K562 (cell line): Measurements from ENCODE around the gene CDH1. TPM values are rescaled to one million over a fixed set of nuclear protein-coding genes. Genes with fewer than 3 reads are reported as not detected.

Source experiments
- ATAC-seq: fragments of 200-7000 bp; cut with Tn5 transposase; 3 replicates; pipeline ENCODE4 v1.9.1; 2020; ENCODE audit warnings: moderate library complexity
- BruUV-seq: library from RNA; stranded (reverse); fragments of 400-500 nt; replicated peaks from 2 replicates; lab custom pipeline; 2021; lab: Mats Ljungman, UMichigan
- CTCF ChIA-PET: fragments of 300-600 bp; formaldehyde crosslinking; extraction: SDS; loops from one replicate; lab custom pipeline; 2021; ENCODE audit warnings: low intra/inter-chr PET ratio; lab: Yijun Ruan, JAX
- POLR2A ChIA-PET: fragments of 300-600, 350-650 bp; sonication (Branson Sonifier 250); formaldehyde crosslinking; extraction: SDS; loops from one replicate; lab custom pipeline; 2021; ENCODE audit warnings: antibody characterized with exemption, inconsistent platforms; lab: Yijun Ruan, JAX
- DNase-seq, 4 experiments: peaks; one replicate each; pipeline versions ENCODE4 v3.0.0 to v3.0.0-alpha.2; 2011 to 2018; ENCODE audit warnings: low spot score in 3 of 4, mixed read lengths in 3 of 4; ENCODE audit errors: extremely low read depth in 1 of 4
- FAIRE-seq: peaks from 2 replicates; lab custom pipeline; 2011; peaks lifted over from hg19 to GRCh38; lab: Jason Lieb, UNC
- H2AFZ ChIP-seq: 2 replicates; pipeline ENCODE4 v1.6.0; 2011; ENCODE audit warnings: low read depth, low read length, control low read depth, inconsistent platforms
- H3K27ac ChIP-seq: fragments of 200-600 bp; 3 replicates; pipeline ENCODE4 v1.8.0; 2011; ENCODE audit warnings: low read depth, mild to moderate bottlenecking, control low read depth, inconsistent platforms, low read length, moderate library complexity, mixed read lengths; ENCODE audit errors: extremely low read depth
- H3K27me3 ChIP-seq, 2 experiments: fragments of 300-600 bp in 1 of 2; 2 replicates in 1 of 2; 3 replicates in 1 of 2; pipeline versions ENCODE4 v1.6.0 to v1.8.0; 2011; ENCODE audit warnings: inconsistent platforms in 2 of 2, low read length in 2 of 2, mild to moderate bottlenecking in 1 of 2, mixed read lengths in 1 of 2, moderate library complexity in 1 of 2; ENCODE audit not compliant: control insufficient read depth in 2 of 2, insufficient read depth in 2 of 2
- H3K36me3 ChIP-seq: fragments of 300-600 bp; 3 replicates; pipeline ENCODE4 v1.8.0; 2011; ENCODE audit warnings: mild to moderate bottlenecking, low read length, inconsistent platforms; ENCODE audit not compliant: control insufficient read depth, insufficient read depth
- H3K4me1 ChIP-seq, 2 experiments: fragments of 200-600 bp in 1 of 2; replicated peaks in 1 of 2; 2 replicates in 1 of 2; 3 replicates in 1 of 2; pipeline versions ENCODE4 v1.5.1 to v1.8.0; 2011; ENCODE audit warnings: inconsistent platforms in 2 of 2, low read length in 2 of 2, mild to moderate bottlenecking in 1 of 2, mixed read lengths in 1 of 2, moderate library complexity in 1 of 2; ENCODE audit not compliant: control insufficient read depth in 2 of 2, insufficient read depth in 2 of 2
- H3K4me2 ChIP-seq: 2 replicates; pipeline ENCODE4 v1.6.1; 2011; ENCODE audit warnings: low read length, control low read depth, inconsistent platforms, mixed read lengths; ENCODE audit not compliant: insufficient read depth
- H3K4me3 ChIP-seq: fragments of 200-600 bp; sonication (generic), shearing (Covaris generic); 2 replicates; pipeline ENCODE4 v1.5.1; 2016; ENCODE audit warnings: control low read depth, inconsistent platforms
- H3K79me2 ChIP-seq: fragments of 200-600 bp; 3 replicates; pipeline ENCODE4 v1.8.0; 2011; ENCODE audit warnings: low read length, inconsistent platforms; ENCODE audit not compliant: control insufficient read depth, insufficient read depth
- H3K9ac ChIP-seq, 2 experiments: 2 replicates each; pipeline versions ENCODE4 v1.6.0 to v1.6.1; 2011; ENCODE audit warnings: low read depth in 2 of 2, low read length in 2 of 2, control low read depth in 1 of 2, inconsistent platforms in 1 of 2, mild to moderate bottlenecking in 1 of 2, mixed read lengths in 1 of 2; ENCODE audit not compliant: insufficient read depth in 1 of 2
- H3K9me1 ChIP-seq: one replicate; pipeline ENCODE4 v1.6.0; 2011; ENCODE audit warnings: inconsistent platforms, mild to moderate bottlenecking, low read length, moderate library complexity; ENCODE audit not compliant: control insufficient read depth, insufficient read depth
- H3K9me3 ChIP-seq: replicated peaks from 2 replicates; pipeline ENCODE4 v1.5.1; 2011; ENCODE audit warnings: low read depth, low read length, inconsistent platforms; ENCODE audit not compliant: control insufficient read depth, insufficient read depth
- H4K20me1 ChIP-seq: replicated peaks from 2 replicates; pipeline ENCODE4 v1.6.1; 2011; ENCODE audit warnings: low read length, inconsistent platforms, mixed read lengths; ENCODE audit not compliant: control insufficient read depth, insufficient read depth
- BCLAF1 ChIP-seq, 2 experiments: fragments of 450-650 bp in 1 of 2; IDR thresholded peaks; 2 replicates each; pipeline ENCODE4 v1.6.1; 2011 to 2017; ENCODE audit warnings: low read depth in 2 of 2, antibody characterized with exemption in 1 of 2, borderline replicate concordance in 1 of 2, low read length in 1 of 2, mild to moderate bottlenecking in 1 of 2, mixed read lengths in 1 of 2; ENCODE audit not compliant: control insufficient read depth in 1 of 2
- CGGBP1 ChIP-seq: fragments of 250-450 bp; sonication (Bioruptor Pico); IDR thresholded peaks from 2 replicates; pipeline ENCODE4 v1.9.0; 2021; ENCODE audit warnings: mild to moderate bottlenecking
- EZH2 ChIP-seq: IDR thresholded peaks from 2 replicates; pipeline ENCODE4 v1.6.1; 2012; ENCODE audit warnings: low read depth, mild to moderate bottlenecking, inconsistent platforms, low read length, borderline replicate concordance
- HNRNPL ChIP-seq: fragments of 200-400 bp; formaldehyde crosslinking; IDR thresholded peaks from 2 replicates; pipeline ENCODE4 v1.6.1; 2017; ENCODE audit warnings: low read depth, mild to moderate bottlenecking, low read length
- MAFG ChIP-seq: fragments of 450-650 bp; conservative IDR thresholded peaks from 2 replicates; pipeline ENCODE4 v1.6.1; 2016; ENCODE audit warnings: missing genetic modification characterization, missing compliant biosample characterization
- NFE2 ChIP-seq: IDR thresholded peaks from 2 replicates; pipeline ENCODE4 v1.6.1; 2014; ENCODE audit warnings: antibody characterized with exemption, low read depth
- SIN3A ChIP-seq, 2 experiments: fragments of 150-350 bp in 1 of 2; IDR thresholded peaks; 2 replicates each; pipeline ENCODE4 v1.6.1; 2011 to 2016; ENCODE audit warnings: borderline replicate concordance in 2 of 2, low read depth in 2 of 2, low read length in 2 of 2, mild to moderate bottlenecking in 2 of 2, moderate library complexity in 2 of 2; ENCODE audit not compliant: control insufficient read depth in 1 of 2
- ZBTB11 ChIP-seq, 3 experiments: fragments of 200-800 bp in 1 of 3; fragments of 250-450 bp in 1 of 3; fragments of 450-650 bp in 1 of 3; sonication (Bioruptor Pico) in 1 of 3; sonication (Bioruptor generic) in 1 of 3; formaldehyde crosslinking in 1 of 3; IDR thresholded peaks; 2 replicates each; pipeline versions ENCODE4 v1.6.1 to v1.8.0; 2016 to 2022; ENCODE audit warnings: mild to moderate bottlenecking in 2 of 3, missing genetic modification characterization in 2 of 3, missing compliant biosample characterization in 1 of 3, moderate library complexity in 1 of 3
- ZNF239 ChIP-seq: fragments of 250-450 bp; sonication (Bioruptor Pico); IDR thresholded peaks from 2 replicates; pipeline ENCODE4 v1.4.0; 2020; ENCODE audit warnings: mild to moderate bottlenecking
- ZNF518B ChIP-seq: fragments of 250-450 bp; sonication (Bioruptor Pico); IDR thresholded peaks from 2 replicates; pipeline ENCODE4 v1.5.0; 2021; ENCODE audit warnings: mild to moderate bottlenecking, moderate library complexity
- WGBS: fragments of 100-300 bp; shearing (Covaris generic); methylation state at CpG from one replicate; pipeline ENCODE4 v1.1.6; 2016; ENCODE audit warnings: low coverage, mixed read lengths; ENCODE audit not compliant: insufficient coverage; ENCODE audit errors: missing lambda C conversion rate; 5-methylcytosine and 5-hydroxymethylcytosine counted together
- in situ Hi-C: fragments of 300-500 bp; cut with MboI; formaldehyde crosslinking; loops from 4 replicates; pipeline ENCODE4 v1.15.0; 2018; ENCODE audit warnings: inconsistent platforms, mixed read lengths
- intact Hi-C: fragments of 100-400 bp; cut with micrococcal nuclease; formaldehyde crosslinking; loops from 2 replicates; pipeline ENCODE4 v1.14.2; 2022
- polyA plus RNA-seq, 8 experiments: library from polyadenylated mRNA; depleted of rRNA in 4 of 8; stranded (reverse) in 5 of 8; unstranded in 3 of 8; fragments of >200 nt; fragmentation: Nextera tagmentation in 2 of 8; fragmentation: Illumina TruSeq in 1 of 8; extraction: Ambion mirVana in 2 of 8; extraction: Trizol in 1 of 8; gene quantifications; 2 replicates each; pipeline versions ENCODE4 v1.2.1 to v1.2.3, GENCODE V29; 2011 to 2014; ENCODE audit warnings: inconsistent platforms in 1 of 8, missing spikeins in 1 of 8
- total RNA-seq, 7 experiments: library from RNA; depleted of rRNA in 6 of 7; stranded (reverse); fragments of >200 nt in 6 of 7; fragmentation: Illumina TruSeq in 2 of 7; extraction: Trizol in 2 of 7; gene quantifications; 2 replicates each; pipeline versions ENCODE4 v1.2.1 to v1.2.3, GENCODE V29; 2011 to 2021; ENCODE audit warnings: low replicate concordance in 1 of 7

The CDH1 gene
- total and polyA plus RNA-seq, 9 of the 15 experiments (the other 6 are each of a cell fraction or from before 2014, with no cell fraction given), result 0.01 to 0.69 TPM; not detected in 7

GRCh38 chr16:68696514-68696913, 40.6 kb upstream of the CDH1 start:
- CTCF ChIA-PET, result interaction anchor here (0.6 to 1.8 kb wide), 2 partner anchors 168 to 1555 kb away, joined by 3 to 4 read pairs; no protein-coding TSS in a partner anchor
- WGBS, result 9% methylated on average over 8 of the region's 8 CpGs
- TF ChIP-seq ZNF518B (CRISPR knock-in tag) (no peak), MAFG (tag) (no peak), ZBTB11 (CRISPR knock-in tag; IDR thresholded peaks at IDR 0.05) (no peak), ZNF239 (no peak), HNRNPL (no peak), BCLAF1 (IDR thresholded peaks at IDR 0.05; ENCODE audit: borderline replicate concordance in 1 of 2, control insufficient read depth in 1 of 2, low read depth in 2 of 2, low read length in 1 of 2) (no peak), SIN3A (IDR thresholded peaks at IDR 0.05; ENCODE audit: borderline replicate concordance in 2 of 2, control insufficient read depth in 1 of 2, low read depth in 2 of 2, low read length in 2 of 2) (no peak), EZH2 (no peak), CGGBP1 (CRISPR knock-in tag) (no peak), NFE2 (no peak)

More at GRCh38 chr16:68696514-68696913, 40.6 kb upstream of the CDH1 start:
- DNase-seq (peak in 1 of 4 experiments; percentile 24), ATAC-seq (peak; percentile 67), FAIRE-seq (no peak)
- POLR2A ChIA-PET, result no interaction called here
- Histone ChIP-seq H3K4me2 (no peak overlapping the region), H3K27ac (no peak overlapping the region), H3K27me3 (peaks cover 57 to 87% of the 10 kb centered on the region in 2 experiments), H3K9me1 (no peaks in the 10 kb centered on the region), H3K9me3 (no peaks in the 10 kb centered on the region), H3K4me1 (peaks cover 5 to 6% of the 10 kb centered on the region in 2 experiments; a peak in 2 of 5 replicates), H3K4me3 (no peak overlapping the region), H2AFZ (no peak overlapping the region), H3K79me2 (no peaks in the 10 kb centered on the region), H4K20me1 (no peaks in the 10 kb centered on the region; the same call in 1 of the 2 replicates), H3K36me3 (no peaks in the 10 kb centered on the region), H3K9ac (no peak overlapping the region)
- in situ Hi-C loops, result no loop called here
- BruUV-seq, result no TSS peak
- intact Hi-C loops, result no loop called here
